GM23338 (cell line): ENCODE measurements around the gene DLK1. TPM values are rescaled to one million over a fixed set of nuclear protein-coding genes. Genes with fewer than 3 reads are reported as not detected.

ENCODE experiments used
- ATAC-seq: fragments of 200-7000 bp; cut with Tn5 transposase; 3 replicates; pipeline ENCODE4 v1.9.1; 2020
- DNase-seq: peaks from one replicate; pipeline ENCODE4 v3.0.0-alpha.2; 2015; ENCODE audit warnings: low spot score
- H2AFZ ChIP-seq: fragments of 200-600 bp; sonication (generic); 2 replicates; pipeline ENCODE4 v1.8.0; 2016; ENCODE audit warnings: antibody characterized with exemption, mild to moderate bottlenecking, moderate library complexity
- H3F3A ChIP-seq: fragments of 200-600 bp; sonication (generic); replicated peaks from 2 replicates; pipeline ENCODE4 v1.8.0; 2017; ENCODE audit warnings: antibody characterized with exemption, mixed run types, low read depth
- H3K27ac ChIP-seq: fragments of 200-600 bp; sonication (generic); 2 replicates; pipeline ENCODE4 v1.6.1; 2016; ENCODE audit warnings: low read depth
- H3K27me3 ChIP-seq: fragments of 200-600 bp; sonication (generic); 2 replicates; pipeline ENCODE4 v1.8.0; 2016; ENCODE audit warnings: mild to moderate bottlenecking, mixed run types, moderate library complexity; ENCODE audit not compliant: insufficient read depth
- H3K36me3 ChIP-seq: fragments of 200-600 bp; sonication (generic); 2 replicates; pipeline ENCODE4 v1.8.0; 2016; ENCODE audit warnings: mild to moderate bottlenecking; ENCODE audit not compliant: insufficient read depth
- H3K4me1 ChIP-seq: fragments of 200-600 bp; sonication (generic); 2 replicates; pipeline ENCODE4 v1.8.0; 2016; ENCODE audit warnings: mild to moderate bottlenecking, moderate library complexity; ENCODE audit not compliant: insufficient read depth
- H3K4me2 ChIP-seq: fragments of 200-600 bp; sonication (generic); 2 replicates; pipeline ENCODE4 v1.7.1; 2017; ENCODE audit warnings: mixed run types
- H3K4me3 ChIP-seq: fragments of 200-600 bp; sonication (generic); 2 replicates; pipeline ENCODE4 v1.6.1; 2016; ENCODE audit warnings: mixed run types
- H3K79me2 ChIP-seq: fragments of 200-600 bp; sonication (generic); replicated peaks from 2 replicates; pipeline ENCODE4 v1.8.0; 2017; ENCODE audit warnings: mild to moderate bottlenecking; ENCODE audit not compliant: insufficient read depth
- H3K9me2 ChIP-seq: fragments of 200-600 bp; sonication (generic); 2 replicates; pipeline ENCODE4 v1.8.0; 2017; ENCODE audit not compliant: insufficient read depth
- H4K20me1 ChIP-seq: fragments of 200-600 bp; sonication (generic); replicated peaks from 2 replicates; pipeline ENCODE4 v1.8.0; 2017; ENCODE audit warnings: mild to moderate bottlenecking; ENCODE audit not compliant: insufficient read depth
- H3K27ac Mint-ChIP-seq: 2 replicates; pipeline ENCODE4 v1.8.0; 2020; ENCODE audit warnings: inconsistent platforms, mild to moderate bottlenecking, moderate library complexity, mixed read lengths
- H3K27me3 Mint-ChIP-seq: 3 replicates; pipeline ENCODE4 v1.8.0; 2022; ENCODE audit warnings: low read depth, mild to moderate bottlenecking, moderate library complexity, mixed read lengths, inconsistent platforms; ENCODE audit not compliant: insufficient read depth, poor library complexity
- H3K36me3 Mint-ChIP-seq: 3 replicates; pipeline ENCODE4 v1.8.0; 2021; ENCODE audit warnings: low read depth, mild to moderate bottlenecking, inconsistent platforms, moderate library complexity, mixed read lengths
- H3K4me1 Mint-ChIP-seq: 3 replicates; pipeline ENCODE4 v1.8.0; 2020; ENCODE audit warnings: mild to moderate bottlenecking, inconsistent platforms, mixed read lengths
- H3K4me3 Mint-ChIP-seq: 3 replicates; pipeline ENCODE4 v1.8.0; 2021; ENCODE audit warnings: moderate library complexity, mild to moderate bottlenecking, inconsistent platforms, mixed read lengths
- H3K9me3 Mint-ChIP-seq: 3 replicates; pipeline ENCODE4 v1.8.0; 2020; ENCODE audit warnings: moderate library complexity, mild to moderate bottlenecking, inconsistent platforms, mixed read lengths
- CREB1 ChIP-seq: fragments of 250-450 bp; sonication (Bioruptor Pico); IDR thresholded peaks from 2 replicates; pipeline ENCODE4 v1.5.0; 2020; ENCODE audit warnings: low read depth, mild to moderate bottlenecking, moderate library complexity
- CTCF ChIP-seq, 2 experiments: fragments of 200-600 bp in 1 of 2; sonication (generic) in 1 of 2; conservative IDR thresholded peaks; 2 replicates each; pipeline versions ENCODE4 v1.5.1 to v1.6.1; 2016 to 2017; ENCODE audit warnings: antibody characterized with exemption in 2 of 2, low read depth in 2 of 2, mild to moderate bottlenecking in 2 of 2, moderate library complexity in 1 of 2
- EZH2phosphoT487 ChIP-seq: fragments of 200-600 bp; sonication (generic); IDR thresholded peaks from one replicate; pipeline ENCODE4 v1.8.1; 2018; ENCODE audit warnings: antibody characterized with exemption; ENCODE audit not compliant: unreplicated experiment
- NANOG ChIP-seq: IDR thresholded peaks from 2 replicates; pipeline ENCODE4 v1.6.1; 2016; ENCODE audit warnings: antibody characterized with exemption, borderline replicate concordance
- POLR2AphosphoS5 ChIP-seq: IDR thresholded peaks from 2 replicates; pipeline ENCODE4 v1.6.1; 2016; ENCODE audit warnings: antibody characterized with exemption, low read depth
- STAT1 ChIP-seq: IDR thresholded peaks from one replicate; pipeline ENCODE4 v1.6.1; 2016; ENCODE audit warnings: antibody characterized with exemption; ENCODE audit not compliant: unreplicated experiment
- ZNF114 ChIP-seq: fragments of 250-450 bp; sonication (Bioruptor Pico); IDR thresholded peaks from 2 replicates; pipeline ENCODE4 v1.5.0; 2020; ENCODE audit warnings: mild to moderate bottlenecking, moderate library complexity
- ZNF331 ChIP-seq: fragments of 250-450 bp; sonication (Bioruptor Pico); IDR thresholded peaks from 2 replicates; pipeline ENCODE4 v1.5.0; 2020; ENCODE audit warnings: low read depth, mild to moderate bottlenecking, moderate library complexity
- ZNF462 ChIP-seq: fragments of 250-450 bp; sonication (Bioruptor Pico); IDR thresholded peaks from 2 replicates; pipeline ENCODE4 v1.5.0; 2020; ENCODE audit warnings: mild to moderate bottlenecking, moderate library complexity
- polyA plus RNA-seq: library from polyadenylated mRNA; unstranded; fragments of >200 nt; fragmentation: Nextera tagmentation; extraction: Ambion mirVana; gene quantifications from 2 replicates; pipeline ENCODE4 v1.2.1, GENCODE V29; 2016
- total RNA-seq: library from RNA; depleted of rRNA; stranded (reverse); fragments of >200 nt; shearing (Covaris generic); gene quantifications from 2 replicates; pipeline ENCODE4 v1.2.3, GENCODE V29; 2014
- TF ChIP-seq, protein P1 (sequence below): IDR thresholded peaks from one replicate; pipeline ENCODE4 v1.6.1; 2018; ENCODE audit warnings: antibody characterized with exemption; ENCODE audit not compliant: unreplicated experiment

DLK1 gene
- total and polyA plus RNA-seq, 2 experiments from 2014 or later: 1.1 to 1.2 TPM

DNA sequence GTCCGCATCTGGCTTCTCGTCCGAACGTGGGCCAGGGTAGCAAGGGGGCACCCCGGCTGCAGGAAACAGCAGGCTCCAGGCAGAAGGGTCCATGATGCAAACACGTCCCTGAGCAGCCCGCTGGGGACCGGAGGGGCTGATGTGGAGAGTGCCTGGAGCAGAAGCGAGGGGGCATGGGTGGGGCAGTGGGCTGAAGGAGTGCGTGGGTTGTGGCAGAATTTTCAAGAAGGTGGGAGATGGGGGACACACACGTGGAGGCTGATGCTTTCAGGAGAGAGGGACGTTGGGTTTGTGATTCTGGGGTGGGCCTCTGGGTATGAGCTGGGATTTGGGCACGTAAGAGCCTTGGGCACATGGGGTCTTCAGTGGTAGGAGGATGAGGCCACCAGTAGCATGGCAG, 45.6 kb upstream of the DLK1 start (continued):
- no peak for TF ChIP-seq ZNF462 (CRISPR knock-in tag)
- no peak for TF ChIP-seq CREB1 (CRISPR knock-in tag)
- TF ChIP-seq ZNF114 (CRISPR knock-in tag): no peak
- TF ChIP-seq NANOG: no peak

DNA sequence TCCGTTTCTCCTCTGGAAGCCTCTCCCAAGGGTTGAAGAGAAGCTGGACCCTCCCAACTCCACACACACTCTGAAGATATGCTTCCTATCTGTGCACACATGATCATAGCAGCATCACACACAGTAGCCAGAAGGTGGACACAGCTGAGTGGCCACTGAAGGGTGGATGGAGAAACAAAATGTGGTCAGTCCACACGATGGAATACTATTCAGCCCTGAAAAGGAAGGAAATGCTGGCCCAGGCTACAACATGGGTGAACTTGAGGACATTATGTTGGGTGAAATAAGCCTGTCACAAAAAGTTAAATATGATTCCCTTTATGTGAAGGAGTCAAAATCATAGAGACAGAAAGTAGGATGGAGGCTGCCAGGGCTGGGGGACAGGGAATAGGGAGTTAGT, 43.9 kb upstream of the DLK1 start:
- no peak overlapping the region for H3K4me2 ChIP-seq
- peaks cover 4% of the 10 kb centered on the region; the same call in 2 of the 3 replicates for H3K9me3 Mint-ChIP-seq
- H3K4me1 Mint-ChIP-seq: no peaks in the 10 kb centered on the region
- TF ChIP-seq STAT1 (no peak), POLR2AphosphoS5 (no peak), ZNF331 (no peak), CTCF (conservative IDR thresholded peaks at IDR 0.05; ENCODE audit: low read depth in 2 of 2) (no peak), NANOG (no peak), EZH2phosphoT487 (no peak), ZNF114 (CRISPR knock-in tag) (no peak), CREB1 (CRISPR knock-in tag) (no peak)
- TF ChIP-seq, protein P1, sequence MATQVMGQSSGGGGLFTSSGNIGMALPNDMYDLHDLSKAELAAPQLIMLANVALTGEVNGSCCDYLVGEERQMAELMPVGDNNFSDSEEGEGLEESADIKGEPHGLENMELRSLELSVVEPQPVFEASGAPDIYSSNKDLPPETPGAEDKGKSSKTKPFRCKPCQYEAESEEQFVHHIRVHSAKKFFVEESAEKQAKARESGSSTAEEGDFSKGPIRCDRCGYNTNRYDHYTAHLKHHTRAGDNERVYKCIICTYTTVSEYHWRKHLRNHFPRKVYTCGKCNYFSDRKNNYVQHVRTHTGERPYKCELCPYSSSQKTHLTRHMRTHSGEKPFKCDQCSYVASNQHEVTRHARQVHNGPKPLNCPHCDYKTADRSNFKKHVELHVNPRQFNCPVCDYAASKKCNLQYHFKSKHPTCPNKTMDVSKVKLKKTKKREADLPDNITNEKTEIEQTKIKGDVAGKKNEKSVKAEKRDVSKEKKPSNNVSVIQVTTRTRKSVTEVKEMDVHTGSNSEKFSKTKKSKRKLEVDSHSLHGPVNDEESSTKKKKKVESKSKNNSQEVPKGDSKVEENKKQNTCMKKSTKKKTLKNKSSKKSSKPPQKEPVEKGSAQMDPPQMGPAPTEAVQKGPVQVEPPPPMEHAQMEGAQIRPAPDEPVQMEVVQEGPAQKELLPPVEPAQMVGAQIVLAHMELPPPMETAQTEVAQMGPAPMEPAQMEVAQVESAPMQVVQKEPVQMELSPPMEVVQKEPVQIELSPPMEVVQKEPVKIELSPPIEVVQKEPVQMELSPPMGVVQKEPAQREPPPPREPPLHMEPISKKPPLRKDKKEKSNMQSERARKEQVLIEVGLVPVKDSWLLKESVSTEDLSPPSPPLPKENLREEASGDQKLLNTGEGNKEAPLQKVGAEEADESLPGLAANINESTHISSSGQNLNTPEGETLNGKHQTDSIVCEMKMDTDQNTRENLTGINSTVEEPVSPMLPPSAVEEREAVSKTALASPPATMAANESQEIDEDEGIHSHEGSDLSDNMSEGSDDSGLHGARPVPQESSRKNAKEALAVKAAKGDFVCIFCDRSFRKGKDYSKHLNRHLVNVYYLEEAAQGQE: no peak

More for the DNA sequence above, 43.9 kb upstream of the DLK1 start:
- H3K27ac Mint-ChIP-seq: no peak overlapping the region
- no peak for DNase-seq
- no peak overlapping the region for H3K4me3 Mint-ChIP-seq
- no peaks in the 10 kb centered on the region for H3K27me3 ChIP-seq
- no peaks in the 10 kb centered on the region for H3F3A ChIP-seq
- no peak overlapping the region for H2AFZ ChIP-seq
- no peaks in the 10 kb centered on the region for H3K36me3 ChIP-seq
- no peak overlapping the region for H3K4me3 ChIP-seq
- ATAC-seq: no peak
- H4K20me1 ChIP-seq: no peaks in the 10 kb centered on the region
- no peak overlapping the region for H3K27ac ChIP-seq
- no peaks in the 10 kb centered on the region for H3K36me3 Mint-ChIP-seq
- H3K27me3 Mint-ChIP-seq: peaks cover 10% of the 10 kb centered on the region
- no peaks in the 10 kb centered on the region for H3K9me2 ChIP-seq
- H3K4me1 ChIP-seq: no peaks in the 10 kb centered on the region
- no peaks in the 10 kb centered on the region for H3K79me2 ChIP-seq
